ENCODE results near the gene IFNA2. TPM values are rescaled to one million over a fixed set of nuclear protein-coding genes. Genes with fewer than 3 reads are reported as not detected.
"Not testable (repeated sequence)": the region's sequence is repeated elsewhere in the genome, so short reads cannot be mapped to it uniquely, and the experiment has no call there.

IFNA2 gene
- total RNA-seq, 1 donor from 2014 or later, result not detected

- no peak for DNase-seq (ENCODE audit: low spot score, unreplicated experiment)
- Mint-ChIP-seq H3K27ac (no peak overlapping the region), H3K4me3 (ENCODE audit: low read depth) (no peak overlapping the region), H3K36me3 (ENCODE audit: insufficient read depth) (no peaks in the 10 kb centered on the region), H3K4me1 (ENCODE audit: low read depth) (peaks cover 6% of the 10 kb centered on the region), H3K27me3 (peaks cover 62% of the 10 kb centered on the region), H3K9me3 (ENCODE audit: low read depth) (no peaks in the 10 kb centered on the region)
- TF ChIP-seq CTCF (IDR thresholded peaks at IDR 0.05; ENCODE audit: unreplicated experiment), result no peak
Measured at GRCh38 chr9:21398955-21399489, 13.8 kb upstream of the IFNA2 start.

GRCh38 chr9:21395778-21396717, 10.8 kb upstream of the IFNA2 start:
- peaks cover 1% of the 10 kb centered on the region for H3K4me1 Mint-ChIP-seq (ENCODE audit: low read depth)
- peaks cover 61% of the 10 kb centered on the region for H3K27me3 Mint-ChIP-seq
- H3K4me3 Mint-ChIP-seq (ENCODE audit: low read depth), result peak overlapping the region; percentile 66
- TF ChIP-seq CTCF (IDR thresholded peaks at IDR 0.05; ENCODE audit: unreplicated experiment), result peak; percentile 92
- peak; percentile 68 for DNase-seq (ENCODE audit: low spot score, unreplicated experiment)
- no peaks in the 10 kb centered on the region for H3K9me3 Mint-ChIP-seq (ENCODE audit: low read depth)
- H3K27ac Mint-ChIP-seq, result peak overlapping the region; percentile 3
- no peaks in the 10 kb centered on the region for H3K36me3 Mint-ChIP-seq (ENCODE audit: insufficient read depth)

GRCh38 chr9:21392270-21392669, 7.1 kb upstream of the IFNA2 start:
- TF ChIP-seq CTCF (IDR thresholded peaks at IDR 0.05; ENCODE audit: unreplicated experiment), result peak; percentile 51
- Mint-ChIP-seq H3K27me3 (peaks cover 39% of the 10 kb centered on the region), H3K36me3 (ENCODE audit: insufficient read depth) (no peaks in the 10 kb centered on the region), H3K27ac (no peak overlapping the region), H3K4me3 (ENCODE audit: low read depth) (no peak overlapping the region), H3K4me1 (ENCODE audit: low read depth) (peaks cover 1% of the 10 kb centered on the region), H3K9me3 (ENCODE audit: low read depth) (no peaks in the 10 kb centered on the region)
- DNase-seq (ENCODE audit: low spot score, unreplicated experiment), result no peak

- peaks cover 4% of the 10 kb centered on the region for H3K27me3 Mint-ChIP-seq
- no peaks in the 10 kb centered on the region for H3K36me3 Mint-ChIP-seq (ENCODE audit: insufficient read depth)
- no peaks in the 10 kb centered on the region for H3K9me3 Mint-ChIP-seq (ENCODE audit: low read depth)
- peaks cover 20% of the 10 kb centered on the region for H3K4me1 Mint-ChIP-seq (ENCODE audit: low read depth)
- H3K27ac Mint-ChIP-seq, result no peak overlapping the region
- no peak for DNase-seq (ENCODE audit: low spot score, unreplicated experiment)
- TF ChIP-seq CTCF (IDR thresholded peaks at IDR 0.05; ENCODE audit: unreplicated experiment), result no peak
- no peak overlapping the region for H3K4me3 Mint-ChIP-seq (ENCODE audit: low read depth)
Measured at GRCh38 chr9:21383627-21384026, 1.6 kb downstream of the IFNA2 start.

- peaks cover 4% of the 10 kb centered on the region for H3K27me3 Mint-ChIP-seq
Measured at GRCh38 chr9:21381448-21382339, 3.5 kb downstream of the IFNA2 start.

GRCh38 chr9:21371467-21371866, 13.7 kb downstream of the IFNA2 start:
- not testable (repeated sequence) for H3K4me1 Mint-ChIP-seq (ENCODE audit: low read depth); H3K36me3 Mint-ChIP-seq (ENCODE audit: insufficient read depth)

More at GRCh38 chr9:21381448-21382339, 3.5 kb downstream of the IFNA2 start:
- H3K27ac Mint-ChIP-seq, result peak overlapping the region; percentile 86
- no peak for DNase-seq (ENCODE audit: low spot score, unreplicated experiment)
- H3K4me1 Mint-ChIP-seq (ENCODE audit: low read depth), result peaks cover 20% of the 10 kb centered on the region
- no peak for TF ChIP-seq CTCF (IDR thresholded peaks at IDR 0.05; ENCODE audit: unreplicated experiment)
- no peak overlapping the region for H3K4me3 Mint-ChIP-seq (ENCODE audit: low read depth)
- H3K9me3 Mint-ChIP-seq (ENCODE audit: low read depth), result no peaks in the 10 kb centered on the region
- H3K36me3 Mint-ChIP-seq (ENCODE audit: insufficient read depth), result no peaks in the 10 kb centered on the region

More at GRCh38 chr9:21371467-21371866, 13.7 kb downstream of the IFNA2 start:
- H3K4me3 Mint-ChIP-seq (ENCODE audit: low read depth); DNase-seq (ENCODE audit: low spot score, unreplicated experiment); H3K9me3 Mint-ChIP-seq (ENCODE audit: low read depth); H3K27ac Mint-ChIP-seq; H3K27me3 Mint-ChIP-seq: not testable (repeated sequence)

Data from progenitor cell of endocrine pancreas (in vitro differentiated cells).